ENCODE measurements around the gene SMIM26. TPM values are rescaled to one million over a fixed set of nuclear protein-coding genes. Genes with fewer than 3 reads are reported as not detected.

SMIM26 gene
- polyA plus RNA-seq, 4 donors = 79.9 to 104 (median 80.1) TPM

GRCh38 chr20:18578581-18578980 lies 11.3 kb downstream of the SMIM26 start:
- DNase-seq (ENCODE audit: low read depth in 4 of 4, low spot score in 3 of 4) = no peak

- DNase-seq (ENCODE audit: low read depth in 4 of 4, low spot score in 3 of 4) = no peak
Observed at GRCh38 chr20:18580012-18580411, 12.8 kb downstream of the SMIM26 start.

- DNase-seq (ENCODE audit: low read depth in 4 of 4, low spot score in 3 of 4) = no peak
Observed at GRCh38 chr20:18585134-18585533, 17.9 kb downstream of the SMIM26 start.

GRCh38 chr20:18587665-18588573 lies 20.7 kb downstream of the SMIM26 start, which contains the start of gene DTD1:
TSS of gene DTD1 (plus strand) at chr20:18588054. CDS start at chr20:18588073, 19 bp downstream.
- DNase-seq (ENCODE audit: low read depth in 4 of 4, low spot score in 3 of 4) = peak in 3 of 4 donors; percentile 38 to 69 (median 53)

GRCh38 chr20:18588574-18588933 lies 21.3 kb downstream of the SMIM26 start:
- no peak for DNase-seq (ENCODE audit: low read depth in 4 of 4, low spot score in 3 of 4)

GRCh38 chr20:18589941-18590674 lies 22.9 kb downstream of the SMIM26 start:
- no peak for DNase-seq (ENCODE audit: low read depth in 4 of 4, low spot score in 3 of 4)

GRCh38 chr20:18596270-18596669 lies 29.0 kb downstream of the SMIM26 start:
- DNase-seq (ENCODE audit: low read depth in 4 of 4, low spot score in 3 of 4) = no peak

GRCh38 chr20:18609741-18610140 lies 42.5 kb downstream of the SMIM26 start:
- DNase-seq (ENCODE audit: low read depth in 4 of 4, low spot score in 3 of 4) = no peak

- DNase-seq (ENCODE audit: low read depth in 4 of 4, low spot score in 3 of 4) = no peak
Observed at GRCh38 chr20:18611492-18611891, 44.3 kb downstream of the SMIM26 start.

GRCh38 chr20:18613553-18613952 lies 46.3 kb downstream of the SMIM26 start:
- DNase-seq (ENCODE audit: low read depth in 4 of 4, low spot score in 3 of 4) = no peak

- DNase-seq (ENCODE audit: low read depth in 4 of 4, low spot score in 3 of 4) = no peak
Observed at GRCh38 chr20:18614244-18614643, 47.0 kb downstream of the SMIM26 start.

GRCh38 chr20:18615020-18615650 lies 47.9 kb downstream of the SMIM26 start:
- no peak for DNase-seq (ENCODE audit: low read depth in 4 of 4, low spot score in 3 of 4)

Other genes starting within 250 kb of the SMIM26 start
- gene DZANK1, start 100.4 kb upstream of the SMIM26 start, polyA plus RNA-seq (ENCODE audit: insufficient read length in 4 of 4) = 10 to 100 TPM in 1 of 4 donors, 1 to 10 TPM in 3; 5.0 to 10.3 (median 6.7) TPM
- gene POLR3F, start 100.0 kb upstream of the SMIM26 start, polyA plus RNA-seq (ENCODE audit: insufficient read length in 4 of 4) = 10 to 100 TPM; 17.3 to 21.9 (median 19.3) TPM
- gene RBBP9, start 70.2 kb upstream of the SMIM26 start, polyA plus RNA-seq (ENCODE audit: insufficient read length in 4 of 4) = 10 to 100 TPM; 27.3 to 37.3 (median 30.2) TPM
- 10 to 100 TPM; 32.7 to 67.3 (median 60.1) TPM for gene SEC23B, start 59.5 kb upstream of the SMIM26 start, polyA plus RNA-seq (ENCODE audit: insufficient read length in 4 of 4)
- gene DTD1, start 20.6 kb downstream of the SMIM26 start, polyA plus RNA-seq (ENCODE audit: insufficient read length in 4 of 4) = 10 to 100 TPM; 24.2 to 28.5 (median 25.3) TPM
- gene SCP2D1, start 246.4 kb downstream of the SMIM26 start, polyA plus RNA-seq (ENCODE audit: insufficient read length in 4 of 4) = not detected